Skeletal muscle satellite cell (primary cell): ENCODE data around the gene STAG1.

Experiments used
- H3K27me3 ChIP-seq: 2 replicates; pipeline ENCODE4 v1.7.0; 2013; ENCODE audit warnings: low read length; ENCODE audit not compliant: control insufficient read depth, insufficient read depth
- H3K36me3 ChIP-seq: 2 replicates; pipeline ENCODE4 v1.7.0; 2013; ENCODE audit warnings: mild to moderate bottlenecking, control low read depth, low read length; ENCODE audit not compliant: insufficient read depth
- H3K4me1 ChIP-seq: 2 replicates; pipeline ENCODE4 v1.7.0; 2013; ENCODE audit warnings: low read length; ENCODE audit not compliant: control insufficient read depth, insufficient read depth
- H3K4me2 ChIP-seq: 2 replicates; pipeline ENCODE4 v1.7.0; 2013; ENCODE audit warnings: mild to moderate bottlenecking, low read length
- H3K4me3 ChIP-seq: 2 replicates; pipeline ENCODE4 v1.7.0; 2013; ENCODE audit warnings: low read length
- H3K9ac ChIP-seq: 2 replicates; pipeline ENCODE4 v1.7.0; 2013; ENCODE audit warnings: mild to moderate bottlenecking, low read depth, low read length, moderate library complexity
- H3K9me3 ChIP-seq: replicated peaks from 2 replicates; pipeline ENCODE4 v1.7.0; 2013; ENCODE audit warnings: mild to moderate bottlenecking, control low read depth, low read length

STAG1 gene

DNA sequence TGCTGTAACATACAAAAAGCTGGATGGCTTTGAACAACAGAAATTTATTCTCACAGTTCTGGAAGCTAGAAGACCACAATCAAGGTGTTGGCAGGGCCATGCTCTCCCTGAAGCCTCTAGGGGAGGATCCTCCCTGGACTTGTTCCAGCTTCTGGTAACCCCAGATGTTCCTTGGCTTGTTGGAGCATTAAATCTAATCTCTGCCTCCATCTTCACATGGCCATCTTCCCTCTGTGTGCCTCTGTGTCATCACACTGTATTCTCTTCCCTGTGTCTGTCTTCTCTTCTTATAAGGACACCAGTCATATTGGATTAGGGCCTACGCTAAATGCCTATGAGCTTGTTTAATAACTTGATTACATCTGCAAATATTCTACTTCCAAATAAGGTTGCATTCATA is 109.5 kb downstream of the STAG1 start:
- Histone ChIP-seq H3K9ac (no peak overlapping the region), H3K36me3 (no peaks in the 10 kb centered on the region), H3K4me3 (no peak overlapping the region), H3K4me2 (no peak overlapping the region), H3K9me3 (no peaks in the 10 kb centered on the region), H3K27me3 (no peaks in the 10 kb centered on the region), H3K4me1 (peaks cover 11% of the 10 kb centered on the region)

DNA sequence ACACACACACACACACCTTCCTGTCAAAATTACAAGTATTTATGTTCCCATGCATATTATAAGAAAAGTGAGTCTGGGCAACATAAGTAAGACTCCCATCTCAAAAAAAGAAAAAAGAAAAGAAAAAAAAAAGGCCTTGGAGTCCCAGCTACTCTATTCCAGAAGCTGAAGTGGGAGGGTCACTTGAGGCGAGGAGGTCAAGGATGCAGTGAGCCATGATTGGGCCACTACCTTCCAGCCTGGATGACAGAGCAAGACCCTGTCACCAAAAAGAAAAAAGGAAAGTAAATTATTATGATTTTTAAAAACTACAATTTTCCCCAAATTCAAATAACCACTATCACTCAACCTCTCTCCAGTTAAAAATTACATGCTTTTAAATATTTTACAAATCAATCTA is 113.1 kb downstream of the STAG1 start:
- H3K4me1 ChIP-seq: peaks cover 11% of the 10 kb centered on the region
- no peaks in the 10 kb centered on the region for H3K27me3 ChIP-seq
- H3K9ac ChIP-seq: no peak overlapping the region
- H3K4me2 ChIP-seq: no peak overlapping the region
- no peak overlapping the region for H3K4me3 ChIP-seq
- H3K36me3 ChIP-seq: no peaks in the 10 kb centered on the region
- no peaks in the 10 kb centered on the region for H3K9me3 ChIP-seq

DNA sequence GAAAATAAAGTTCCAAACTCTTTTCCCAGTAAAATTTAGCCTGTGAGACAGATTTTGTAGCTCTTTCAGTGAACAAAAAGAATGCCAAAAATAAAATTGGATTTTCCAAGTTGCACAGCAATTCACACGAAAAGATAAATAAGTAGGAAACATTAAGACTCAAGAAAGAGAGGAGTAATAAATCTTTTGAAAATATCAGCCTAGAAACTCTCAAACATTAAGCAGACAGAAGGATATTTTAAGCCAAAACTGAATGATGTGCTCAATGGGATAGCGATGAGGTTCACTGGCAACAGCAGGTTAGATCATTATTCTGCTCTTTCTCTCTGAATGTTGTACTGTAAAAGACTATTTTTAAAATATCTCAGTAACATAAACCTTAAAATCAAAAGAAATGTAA is 115.0 kb downstream of the STAG1 start:
- no peak overlapping the region for H3K9ac ChIP-seq
- H3K36me3 ChIP-seq: no peaks in the 10 kb centered on the region
- no peaks in the 10 kb centered on the region for H3K9me3 ChIP-seq
- H3K4me1 ChIP-seq: peaks cover 23% of the 10 kb centered on the region
- no peak overlapping the region for H3K4me3 ChIP-seq
- no peak overlapping the region for H3K4me2 ChIP-seq
- no peaks in the 10 kb centered on the region for H3K27me3 ChIP-seq

DNA sequence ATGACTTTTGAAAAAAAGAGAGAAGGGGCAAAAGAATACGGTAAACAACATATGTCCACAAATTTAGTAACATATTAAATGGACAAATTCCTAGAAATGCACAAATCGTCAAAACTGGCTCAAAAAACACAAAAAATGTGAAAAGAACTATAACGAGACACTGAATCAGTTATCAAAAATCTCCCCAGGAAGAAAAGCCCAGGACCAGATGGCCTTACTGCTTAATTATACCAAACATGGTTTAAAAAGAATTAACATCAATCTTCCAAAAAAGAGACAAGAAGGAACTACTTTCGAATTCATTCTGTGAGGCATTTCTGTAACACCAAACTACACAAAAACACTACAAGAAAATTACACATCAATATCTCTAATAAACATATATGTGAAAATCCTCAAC is 117.4 kb downstream of the STAG1 start:
- H3K4me1 ChIP-seq: peaks cover 35% of the 10 kb centered on the region
- no peak overlapping the region for H3K4me2 ChIP-seq
- no peak overlapping the region for H3K4me3 ChIP-seq
- H3K9ac ChIP-seq: no peak overlapping the region
- H3K36me3 ChIP-seq: no peaks in the 10 kb centered on the region
- H3K9me3 ChIP-seq: no peaks in the 10 kb centered on the region
- H3K27me3 ChIP-seq: no peaks in the 10 kb centered on the region

DNA sequence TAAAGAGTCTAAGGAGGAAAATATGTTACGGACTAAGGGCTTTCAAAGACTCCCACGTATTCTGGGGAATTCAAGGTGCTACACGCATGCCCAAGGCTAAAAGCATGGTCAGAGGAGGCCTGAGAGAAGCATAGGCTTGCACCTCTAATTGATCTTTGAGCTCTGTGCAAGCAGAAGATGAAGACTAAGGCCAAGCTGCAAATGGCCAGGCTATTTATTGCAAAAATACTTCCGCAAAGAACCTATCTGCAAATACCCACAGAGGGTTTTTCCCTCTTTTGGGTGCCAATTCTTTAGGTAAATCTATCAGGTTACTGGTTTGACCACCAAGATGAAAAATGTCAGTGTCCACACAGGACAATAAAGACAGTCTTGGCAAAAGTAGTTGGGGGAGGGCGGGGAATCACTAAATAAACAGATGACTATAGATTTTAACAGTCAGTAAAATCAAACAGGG is 119.5 kb downstream of the STAG1 start:
- H3K4me1 ChIP-seq: peaks cover 25% of the 10 kb centered on the region
- H3K4me2 ChIP-seq: no peak overlapping the region
- peaks cover 4% of the 10 kb centered on the region for H3K36me3 ChIP-seq
- H3K4me3 ChIP-seq: no peak overlapping the region
- H3K9me3 ChIP-seq: no peaks in the 10 kb centered on the region
- no peak overlapping the region for H3K9ac ChIP-seq
- no peaks in the 10 kb centered on the region for H3K27me3 ChIP-seq

DNA sequence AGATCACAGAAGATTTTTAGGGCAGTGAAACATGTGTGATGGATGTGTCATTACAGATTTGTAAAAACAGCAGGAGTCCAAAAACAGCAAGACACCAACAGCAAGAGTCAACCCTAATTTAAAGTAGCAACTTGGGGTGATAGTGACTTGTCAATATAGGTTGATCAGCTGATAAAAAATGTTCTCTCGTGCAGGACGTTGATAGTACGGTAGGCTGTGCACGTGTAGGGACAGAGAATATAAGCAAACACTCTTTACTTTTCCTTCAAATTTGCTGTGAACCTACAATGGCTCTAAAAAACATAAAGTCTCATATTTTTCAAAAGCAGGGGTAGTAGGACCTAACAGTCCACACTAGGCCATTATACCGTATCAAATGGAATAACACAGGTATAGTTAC is 120.8 kb downstream of the STAG1 start:
- Histone ChIP-seq H3K4me1 (peaks cover 25% of the 10 kb centered on the region), H3K4me2 (no peak overlapping the region), H3K27me3 (no peaks in the 10 kb centered on the region), H3K9me3 (no peaks in the 10 kb centered on the region), H3K9ac (no peak overlapping the region), H3K36me3 (peaks cover 6% of the 10 kb centered on the region), H3K4me3 (no peak overlapping the region)

DNA sequence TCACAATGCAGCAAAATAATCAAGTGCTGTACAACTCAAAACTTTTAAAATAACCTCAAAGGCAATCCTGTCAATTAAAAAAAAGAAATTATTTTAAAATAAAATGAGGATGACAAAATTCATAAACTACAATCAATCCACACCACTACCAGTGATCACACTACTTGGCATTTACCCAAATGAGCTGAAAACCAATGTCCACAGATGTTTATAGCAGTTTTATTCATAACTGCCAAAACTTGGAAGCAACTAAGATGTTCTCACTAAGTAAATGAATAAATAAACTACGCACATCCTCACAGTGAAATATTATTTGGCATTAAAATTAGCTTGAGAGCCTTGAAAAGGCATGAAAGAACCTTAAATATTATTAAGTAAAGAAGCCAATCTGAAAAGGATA is 121.3 kb downstream of the STAG1 start:
- H3K36me3 ChIP-seq: peaks cover 6% of the 10 kb centered on the region
- H3K4me2 ChIP-seq: no peak overlapping the region
- H3K9me3 ChIP-seq: no peaks in the 10 kb centered on the region
- H3K9ac ChIP-seq: no peak overlapping the region
- no peaks in the 10 kb centered on the region for H3K27me3 ChIP-seq
- H3K4me1 ChIP-seq: peaks cover 25% of the 10 kb centered on the region
- no peak overlapping the region for H3K4me3 ChIP-seq

DNA sequence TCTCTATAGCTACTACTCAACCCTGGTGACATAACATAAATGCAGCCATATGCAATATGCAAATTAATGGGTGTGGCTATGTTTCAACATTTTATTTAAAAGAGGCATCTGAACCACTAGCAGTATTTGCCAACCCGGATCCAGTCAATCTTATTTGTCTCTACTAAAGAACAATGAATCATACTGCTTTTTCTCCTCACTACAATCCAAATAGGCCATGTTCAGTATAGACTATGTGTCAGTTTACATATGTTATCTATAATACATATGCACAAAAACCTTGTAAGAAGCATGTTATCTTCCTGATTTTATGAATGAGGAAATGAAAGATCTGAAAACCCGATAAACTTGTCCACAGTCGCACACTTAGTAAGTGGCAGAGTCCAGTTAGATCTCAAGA is 125.7 kb downstream of the STAG1 start:
- no peak overlapping the region for H3K4me2 ChIP-seq
- H3K9me3 ChIP-seq: no peaks in the 10 kb centered on the region
- H3K9ac ChIP-seq: no peak overlapping the region
- H3K4me3 ChIP-seq: no peak overlapping the region
- H3K27me3 ChIP-seq: no peaks in the 10 kb centered on the region
- peaks cover 10% of the 10 kb centered on the region for H3K4me1 ChIP-seq
- H3K36me3 ChIP-seq: peaks cover 6% of the 10 kb centered on the region

DNA sequence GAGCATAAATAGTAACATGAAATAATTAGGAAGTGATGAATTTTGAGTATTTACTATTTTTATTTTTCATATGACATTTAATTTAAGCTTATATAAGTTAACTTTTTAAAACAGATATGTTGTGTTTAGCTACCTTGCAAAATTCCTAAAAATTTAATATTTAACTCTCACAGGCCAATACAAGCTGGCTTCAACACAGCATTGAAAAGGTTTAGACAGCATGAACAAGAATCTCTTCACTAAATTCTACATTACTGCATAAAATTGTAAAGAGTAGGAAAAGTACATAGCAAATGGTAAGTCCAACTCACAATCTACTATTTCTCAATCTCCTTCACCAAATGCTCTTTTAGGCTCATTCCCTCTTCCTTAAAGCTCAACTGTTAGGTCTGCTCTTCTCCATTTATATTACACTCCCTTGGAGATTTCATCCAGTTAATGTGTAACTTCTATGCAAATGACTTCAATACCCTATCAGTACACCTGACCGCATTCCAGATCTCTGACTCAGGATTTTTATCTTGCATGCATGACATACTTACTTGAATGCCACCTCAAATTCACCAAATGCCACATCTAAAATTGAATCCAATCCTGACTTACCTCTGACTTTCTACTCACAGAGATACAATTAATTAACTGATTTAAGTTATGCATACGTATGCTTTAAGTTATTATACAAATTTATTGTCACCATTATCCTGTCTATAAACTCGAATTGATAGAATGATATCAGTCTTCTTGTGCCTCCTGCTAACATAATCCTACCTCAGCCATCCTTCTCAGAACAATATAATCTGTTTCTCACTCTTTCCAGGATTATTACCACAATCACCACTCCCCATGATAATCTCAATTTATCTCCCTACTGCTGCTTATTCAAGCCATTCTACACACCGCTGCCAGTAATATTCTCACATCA is 127.0 kb downstream of the STAG1 start:
- Histone ChIP-seq H3K9ac (no peak overlapping the region), H3K4me3 (no peak overlapping the region), H3K4me1 (peaks cover 8% of the 10 kb centered on the region)

DNA sequence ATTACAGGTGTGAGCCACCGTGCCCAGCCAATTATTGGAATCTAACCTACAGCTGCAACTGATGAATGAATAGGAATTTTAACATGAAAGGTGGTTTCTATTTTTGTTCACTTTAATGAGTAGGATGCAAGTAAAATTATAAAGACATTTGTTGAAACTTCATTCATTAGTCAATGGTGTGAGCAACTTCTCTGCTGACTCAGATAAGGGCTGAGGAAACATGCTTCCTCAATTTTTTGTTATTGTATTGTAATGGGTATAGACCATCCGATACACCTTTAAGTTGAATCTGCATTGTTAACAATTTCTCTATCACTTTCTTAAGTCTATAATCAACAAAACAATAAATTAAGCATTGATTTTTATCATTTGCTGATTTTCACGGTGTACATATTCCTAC is 127.8 kb downstream of the STAG1 start:
- H3K27me3 ChIP-seq: no peaks in the 10 kb centered on the region
- H3K9me3 ChIP-seq: no peaks in the 10 kb centered on the region
- H3K4me2 ChIP-seq: no peak overlapping the region
- H3K36me3 ChIP-seq: peaks cover 6% of the 10 kb centered on the region
- no peak overlapping the region for H3K4me3 ChIP-seq
- H3K4me1 ChIP-seq: peaks cover 8% of the 10 kb centered on the region
- H3K9ac ChIP-seq: no peak overlapping the region

More for the DNA sequence above, 127.0 kb downstream of the STAG1 start:
- Histone ChIP-seq H3K27me3 (no peaks in the 10 kb centered on the region), H3K9me3 (no peaks in the 10 kb centered on the region), H3K36me3 (peaks cover 6% of the 10 kb centered on the region), H3K4me2 (no peak overlapping the region)

DNA sequence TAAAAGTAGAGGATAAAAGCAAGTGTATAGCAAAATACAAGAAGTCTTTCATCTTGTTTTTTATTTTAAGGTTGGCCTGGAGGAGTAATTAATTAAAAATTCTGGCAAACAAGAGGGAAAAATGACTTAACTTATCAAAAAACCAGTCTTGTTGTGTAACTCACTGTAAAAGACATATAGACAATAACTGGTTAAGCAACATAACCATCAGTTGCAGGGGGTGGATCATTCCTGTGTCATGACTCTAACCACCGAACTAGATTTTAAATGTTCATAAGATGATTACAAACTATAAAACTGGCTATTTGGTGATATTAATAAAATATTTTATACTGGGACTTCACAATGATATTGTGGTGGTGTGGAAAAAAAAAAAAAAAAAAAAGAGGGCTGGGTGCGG is 130.6 kb downstream of the STAG1 start:
- Histone ChIP-seq H3K9me3 (no peaks in the 10 kb centered on the region), H3K4me3 (no peak overlapping the region), H3K27me3 (no peaks in the 10 kb centered on the region), H3K4me1 (peaks cover 8% of the 10 kb centered on the region), H3K9ac (no peak overlapping the region), H3K36me3 (peaks cover 2% of the 10 kb centered on the region), H3K4me2 (no peak overlapping the region)

DNA sequence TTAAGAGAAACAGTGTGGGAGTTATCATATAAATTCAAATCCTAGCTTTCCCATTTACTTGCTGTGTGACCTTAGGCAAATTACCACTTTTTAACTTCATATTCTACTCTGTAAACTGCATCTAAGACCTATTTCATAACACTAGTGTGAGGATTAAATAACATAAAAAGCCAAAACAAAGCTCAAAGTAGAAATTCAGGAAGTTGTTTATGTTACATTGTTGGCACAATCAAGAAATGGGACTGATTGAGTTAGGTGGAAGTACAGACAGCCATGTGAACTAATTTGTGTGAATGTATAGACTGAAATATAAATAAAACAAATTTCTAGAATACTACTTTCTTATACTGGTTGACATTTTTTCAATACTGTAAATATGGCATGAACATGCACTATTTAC is 131.7 kb downstream of the STAG1 start:
- Histone ChIP-seq H3K36me3 (no peaks in the 10 kb centered on the region), H3K4me2 (no peak overlapping the region), H3K9ac (no peak overlapping the region), H3K27me3 (no peaks in the 10 kb centered on the region), H3K4me3 (no peak overlapping the region), H3K9me3 (no peaks in the 10 kb centered on the region), H3K4me1 (peaks cover 8% of the 10 kb centered on the region)
